SK-N-MC (cell line): ENCODE measurements around the gene RIMBP2.

ENCODE experiments used
- DNase-seq: peaks from one replicate; pipeline ENCODE4 v3.0.0-alpha.2; 2011; ENCODE audit warnings: low read depth, low spot score
- H3K27ac ChIP-seq: fragments of 200-600 bp; sonication (generic); 2 replicates; pipeline ENCODE4 v1.5.1; 2016; ENCODE audit warnings: mixed run types
- H3K36me3 ChIP-seq: fragments of 200-600 bp; sonication (generic); 2 replicates; pipeline ENCODE4 v1.6.1; 2017; ENCODE audit warnings: antibody characterized with exemption, low read length, mixed read lengths; ENCODE audit not compliant: insufficient read depth
- H3K4me3 ChIP-seq: fragments of 200-600 bp; sonication (generic); 2 replicates; pipeline ENCODE4 v1.5.1; 2016
- H3K9ac ChIP-seq: fragments of 200-600 bp; sonication (generic); 2 replicates; pipeline ENCODE4 v1.8.0; 2017; ENCODE audit warnings: mixed run types, mixed read lengths; ENCODE audit not compliant: insufficient read length
- H3K9me3 ChIP-seq: fragments of 200-600 bp; sonication (generic); 2 replicates; pipeline ENCODE4 v1.6.1; 2017; ENCODE audit warnings: low read depth, mild to moderate bottlenecking, antibody characterized with exemption, low read length, moderate library complexity, mixed read lengths
- EZH2 ChIP-seq: fragments of 200-600 bp; sonication (generic); IDR thresholded peaks from one replicate; pipeline ENCODE4 v1.6.1; 2017; ENCODE audit warnings: antibody characterized with exemption
- FOXP2 ChIP-seq: optimal IDR thresholded peaks from 2 replicates; pipeline ENCODE3; 2011; ENCODE audit warnings: mild to moderate bottlenecking, moderate library complexity; ENCODE audit not compliant: insufficient read depth; ENCODE audit errors: extremely low read length, control extremely low read depth
- POLR2AphosphoS5 ChIP-seq: IDR thresholded peaks from 2 replicates; pipeline ENCODE4 v1.6.1; 2012; ENCODE audit warnings: mild to moderate bottlenecking, low read depth, low read length, borderline replicate concordance

RIMBP2 gene, protein sequence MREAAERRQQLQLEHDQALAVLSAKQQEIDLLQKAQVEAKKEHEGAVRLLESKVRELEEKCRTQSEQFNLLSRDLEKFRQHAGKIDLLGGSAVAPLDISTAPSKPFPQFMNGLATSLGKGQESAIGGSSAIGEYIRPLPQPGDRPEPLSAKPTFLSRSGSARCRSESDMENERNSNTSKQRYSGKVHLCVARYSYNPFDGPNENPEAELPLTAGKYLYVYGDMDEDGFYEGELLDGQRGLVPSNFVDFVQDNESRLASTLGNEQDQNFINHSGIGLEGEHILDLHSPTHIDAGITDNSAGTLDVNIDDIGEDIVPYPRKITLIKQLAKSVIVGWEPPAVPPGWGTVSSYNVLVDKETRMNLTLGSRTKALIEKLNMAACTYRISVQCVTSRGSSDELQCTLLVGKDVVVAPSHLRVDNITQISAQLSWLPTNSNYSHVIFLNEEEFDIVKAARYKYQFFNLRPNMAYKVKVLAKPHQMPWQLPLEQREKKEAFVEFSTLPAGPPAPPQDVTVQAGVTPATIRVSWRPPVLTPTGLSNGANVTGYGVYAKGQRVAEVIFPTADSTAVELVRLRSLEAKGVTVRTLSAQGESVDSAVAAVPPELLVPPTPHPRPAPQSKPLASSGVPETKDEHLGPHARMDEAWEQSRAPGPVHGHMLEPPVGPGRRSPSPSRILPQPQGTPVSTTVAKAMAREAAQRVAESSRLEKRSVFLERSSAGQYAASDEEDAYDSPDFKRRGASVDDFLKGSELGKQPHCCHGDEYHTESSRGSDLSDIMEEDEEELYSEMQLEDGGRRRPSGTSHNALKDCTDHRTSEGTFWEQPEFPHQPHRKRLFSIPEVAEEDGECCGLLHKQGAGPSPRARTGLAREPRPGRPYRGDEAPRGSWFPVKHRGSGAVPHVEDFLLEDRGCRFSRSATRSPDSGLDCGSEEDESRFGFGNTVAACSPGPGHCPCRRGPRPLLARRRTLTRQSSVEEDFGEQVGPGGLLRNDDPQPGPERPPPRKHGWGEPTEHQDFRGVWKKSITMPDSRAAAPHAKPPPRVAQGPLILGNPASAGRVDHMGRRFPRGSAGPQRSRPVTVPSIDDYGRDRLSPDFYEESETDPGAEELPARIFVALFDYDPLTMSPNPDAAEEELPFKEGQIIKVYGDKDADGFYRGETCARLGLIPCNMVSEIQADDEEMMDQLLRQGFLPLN (N-terminal part only)

DNA sequence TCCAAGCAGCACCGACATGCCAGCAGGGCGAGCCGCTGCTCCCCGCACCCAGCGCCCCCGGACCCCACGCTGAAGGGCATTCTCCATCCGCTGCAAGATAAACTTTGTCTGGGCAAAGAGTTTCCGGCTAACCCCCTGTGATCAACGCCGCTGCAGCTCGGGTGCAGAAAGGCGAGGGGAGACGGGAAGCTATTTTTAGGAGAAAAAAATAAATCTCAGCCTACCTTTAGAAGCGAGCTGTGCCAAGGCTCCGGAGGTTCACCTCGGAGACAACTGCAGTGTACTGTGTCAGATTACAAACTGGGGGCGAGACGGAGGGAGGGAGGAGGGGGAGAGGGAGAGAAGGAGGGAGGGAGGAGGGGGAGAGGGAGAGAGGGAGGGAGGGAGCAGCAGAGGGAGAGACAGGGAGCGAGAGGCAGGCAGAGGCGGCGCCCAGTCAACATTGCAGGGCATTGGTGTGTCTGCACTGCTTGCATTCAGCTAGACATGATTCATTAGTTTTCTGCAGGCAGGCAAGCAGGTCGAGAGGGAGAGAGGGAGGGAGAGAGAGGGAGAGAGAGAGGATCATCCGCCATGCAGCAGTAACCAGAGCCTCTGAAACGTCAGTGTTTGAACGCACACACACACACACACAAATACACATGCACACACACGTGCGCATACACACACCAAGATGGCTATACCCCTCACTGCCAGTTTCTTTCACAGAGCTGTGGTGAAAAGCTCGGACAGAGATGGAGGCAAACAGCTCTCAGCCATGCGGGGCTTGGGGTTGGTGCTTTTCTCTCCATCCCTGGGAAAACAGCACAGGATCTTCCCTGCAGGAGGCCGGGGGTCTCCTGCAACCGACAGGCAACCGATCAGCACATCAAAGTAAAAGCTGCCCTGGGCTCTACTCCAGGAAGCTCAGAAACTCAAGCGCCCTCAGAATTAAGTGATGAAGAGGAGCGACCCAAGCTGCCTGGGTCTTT is at the start of gene RIMBP2:
TSS of gene RIMBP2 (minus strand) at position 302 of the 971 bp plus-strand sequence. CDS start 237,286 bp downstream, outside the sequence.
- no peak for DNase-seq
- no peak for TF ChIP-seq FOXP2
- TF ChIP-seq POLR2AphosphoS5 = no peak
- TF ChIP-seq EZH2 = no peak
- H3K9me3 ChIP-seq = no peaks in the 10 kb centered on the region
- no peak within 1 kb of the TSS for H3K27ac ChIP-seq
- no peaks in the 10 kb centered on the region for H3K36me3 ChIP-seq
- peak within 1 kb of the TSS; percentile 66 for H3K4me3 ChIP-seq
- no peak within 1 kb of the TSS for H3K9ac ChIP-seq

DNA sequence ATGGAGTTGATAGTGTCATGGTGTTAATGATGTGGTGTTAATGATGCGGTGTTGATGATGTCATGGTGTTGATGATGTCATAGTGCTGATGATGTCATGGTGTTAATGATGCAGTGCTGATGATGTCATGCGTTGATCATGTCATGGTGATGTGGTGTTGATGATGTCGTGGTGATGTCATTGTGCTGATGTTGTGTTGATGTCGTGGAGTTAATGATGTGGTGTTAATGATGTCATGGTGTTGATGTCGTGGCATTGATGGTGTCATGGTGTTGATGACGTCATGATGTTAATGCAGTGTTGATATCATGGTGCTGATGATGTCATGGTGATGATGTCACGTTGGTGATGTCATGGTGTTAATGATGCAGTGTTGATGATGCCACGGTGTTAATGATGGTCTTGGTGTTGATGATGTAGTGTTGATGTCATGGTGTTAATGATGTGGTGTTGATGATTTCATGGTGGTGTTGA is 49.1 kb upstream of the RIMBP2 start:
- H3K36me3 ChIP-seq = no peaks in the 10 kb centered on the region
- 0 out of 2 replicates have a peak, but pooled peaks cover 3% of the 10 kb centered on the region for H3K9me3 ChIP-seq
- no peak overlapping the region for H3K27ac ChIP-seq
- H3K4me3 ChIP-seq = no peak overlapping the region
- no peak overlapping the region for H3K9ac ChIP-seq
- peak; percentile 8 for DNase-seq
- no peak for TF ChIP-seq FOXP2
- no peak for TF ChIP-seq POLR2AphosphoS5
- no peak for TF ChIP-seq EZH2

DNA sequence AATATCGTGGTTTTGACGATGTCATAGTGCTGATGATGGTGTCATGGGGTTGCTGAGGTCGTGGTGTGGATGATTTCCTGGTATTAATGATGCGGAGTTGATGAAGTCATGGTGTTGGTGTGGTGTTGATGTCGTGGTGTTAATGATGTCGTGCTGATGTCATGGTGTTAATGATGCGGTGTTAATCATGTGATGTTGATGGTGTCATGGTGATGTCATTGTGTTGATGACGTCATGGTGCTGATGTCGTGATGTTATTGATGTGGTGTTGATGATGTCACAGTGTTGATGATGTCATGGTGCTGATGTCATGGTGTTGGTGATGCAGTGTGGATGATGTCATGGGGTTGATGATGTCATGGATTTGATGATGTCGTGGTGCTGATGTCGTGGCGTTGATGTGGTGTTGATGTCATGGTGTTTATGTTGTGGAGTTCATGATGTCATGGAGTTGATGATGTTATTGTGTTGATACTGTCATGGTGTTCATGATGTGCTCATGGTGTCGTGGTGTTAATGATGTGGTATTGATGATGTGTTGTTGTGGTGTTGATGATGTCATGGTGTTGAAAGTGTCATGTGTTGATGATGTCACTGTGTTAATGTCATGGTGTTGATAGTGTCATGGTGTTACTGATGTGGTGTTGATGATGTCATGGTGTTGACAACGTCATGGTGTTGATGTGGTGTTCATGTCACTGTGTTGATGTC is 48.5 kb upstream of the RIMBP2 start:
- DNase-seq = peak; percentile 10
- 0 out of 2 replicates have a peak, but pooled peaks cover 3% of the 10 kb centered on the region for H3K9me3 ChIP-seq
- no peak overlapping the region for H3K27ac ChIP-seq
- H3K36me3 ChIP-seq = no peaks in the 10 kb centered on the region
- no peak for TF ChIP-seq FOXP2
- no peak for TF ChIP-seq EZH2
- TF ChIP-seq POLR2AphosphoS5 = no peak
- no peak overlapping the region for H3K9ac ChIP-seq
- no peak overlapping the region for H3K4me3 ChIP-seq

DNA sequence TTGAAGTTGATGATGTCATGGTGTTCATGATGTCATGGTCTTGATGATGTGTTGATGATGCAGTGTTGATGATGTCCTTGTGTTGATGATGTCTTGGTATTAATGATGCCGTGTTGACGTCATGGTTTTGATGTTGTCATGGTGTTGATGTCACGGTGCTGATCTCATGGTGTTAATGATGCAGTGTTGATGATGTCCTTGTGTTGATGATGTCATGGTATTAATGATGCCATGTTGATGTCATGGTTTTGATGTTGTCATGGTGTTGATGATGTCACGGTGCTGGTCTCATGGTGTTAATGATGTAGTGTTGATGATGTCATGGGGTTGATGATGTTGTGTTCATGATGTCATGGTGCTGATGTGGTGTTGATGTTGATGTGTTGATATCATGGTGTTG is 48.0 kb upstream of the RIMBP2 start:
- no peak overlapping the region for H3K27ac ChIP-seq
- no peak overlapping the region for H3K4me3 ChIP-seq
- H3K36me3 ChIP-seq = no peaks in the 10 kb centered on the region
- TF ChIP-seq POLR2AphosphoS5 (no peak), EZH2 (no peak), FOXP2 (no peak)
- H3K9me3 ChIP-seq = 0 out of 2 replicates have a peak, but pooled peaks cover 3% of the 10 kb centered on the region
- no peak overlapping the region for H3K9ac ChIP-seq
- DNase-seq = peak; percentile 8

DNA sequence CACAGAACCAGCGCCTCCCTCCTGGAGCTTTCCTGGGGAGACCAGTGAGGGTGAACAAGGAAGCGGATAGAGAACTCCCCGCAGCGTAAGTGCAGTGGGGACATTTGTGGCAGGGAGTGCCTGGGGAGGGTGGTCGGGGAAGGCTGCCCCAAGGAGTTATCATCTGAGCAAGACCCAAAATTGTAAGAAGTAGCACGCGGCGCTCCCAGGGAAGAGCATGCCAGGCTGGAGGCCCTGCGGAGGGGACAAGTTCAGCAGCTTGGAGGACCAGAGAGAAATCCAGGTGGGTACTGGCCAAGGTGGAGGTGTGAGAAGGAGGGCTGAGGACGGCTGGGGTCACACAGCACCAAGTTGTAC is 46.2 kb upstream of the RIMBP2 start:
- H3K4me3 ChIP-seq = no peak overlapping the region
- H3K27ac ChIP-seq = no peak overlapping the region
- TF ChIP-seq EZH2 = no peak
- no peak for TF ChIP-seq POLR2AphosphoS5
- TF ChIP-seq FOXP2 = no peak
- H3K9me3 ChIP-seq = 0 out of 2 replicates have a peak, but pooled peaks cover 3% of the 10 kb centered on the region
- H3K9ac ChIP-seq = no peak overlapping the region
- no peak for DNase-seq
- H3K36me3 ChIP-seq = no peaks in the 10 kb centered on the region

DNA sequence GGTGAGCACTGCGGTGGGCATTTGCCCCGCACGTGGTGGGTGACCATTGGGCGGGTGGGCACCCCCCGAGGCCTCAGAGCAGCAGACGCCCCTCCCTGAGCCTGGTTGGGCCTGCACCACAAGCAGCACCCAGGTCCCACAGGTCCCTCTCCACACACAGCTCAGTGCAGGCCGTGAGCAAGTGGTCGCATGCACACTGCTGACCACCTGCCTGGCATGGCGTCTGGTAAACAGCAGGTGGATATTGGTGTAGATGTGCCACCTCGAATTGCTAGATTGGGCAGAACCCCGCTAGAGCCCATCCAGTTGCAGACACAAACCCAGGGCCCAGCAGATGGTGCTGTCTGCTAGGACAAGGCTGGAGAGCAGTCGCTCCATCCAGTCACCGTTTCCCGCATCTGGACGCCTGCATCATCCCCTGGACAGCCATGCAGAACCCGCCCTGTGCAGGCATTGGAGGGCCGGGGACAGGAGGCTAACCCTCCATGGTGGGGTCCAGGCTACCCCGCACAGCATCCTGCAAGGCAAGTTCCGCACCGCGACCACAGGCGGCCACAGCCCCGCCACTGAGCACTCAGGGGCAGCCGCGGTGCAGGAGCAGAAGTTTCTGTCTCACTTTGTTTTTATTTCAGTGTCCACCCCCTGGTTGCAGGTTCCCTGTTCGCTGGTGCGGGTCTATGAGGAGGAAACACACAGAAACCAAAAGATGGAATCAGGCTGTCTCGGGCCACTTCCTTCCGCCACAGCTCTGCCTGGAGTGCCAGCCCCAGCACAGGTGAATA is 45.6 kb upstream of the RIMBP2 start:
- no peak for DNase-seq
- Histone ChIP-seq H3K36me3 (no peaks in the 10 kb centered on the region), H3K4me3 (no peak overlapping the region), H3K27ac (no peak overlapping the region), H3K9me3 (0 out of 2 replicates have a peak, but pooled peaks cover 3% of the 10 kb centered on the region), H3K9ac (no peak overlapping the region)
- TF ChIP-seq EZH2 (no peak), FOXP2 (no peak), POLR2AphosphoS5 (no peak)
